SIG-M5 treated with dmso at 0.1 percent for 504 hours (cell line): ENCODE data around the gene DMXL1.
"Not testable (repeated sequence)": the region's sequence is repeated elsewhere in the genome, so short reads cannot be mapped to it uniquely, and the experiment has no call there.

ENCODE experiments used
- DNase-seq: peaks from one replicate; lab custom pipeline; 2025; ENCODE audit not compliant: unreplicated experiment; lab: John Stamatoyannopoulos, UW

Gene DMXL1

DNA sequence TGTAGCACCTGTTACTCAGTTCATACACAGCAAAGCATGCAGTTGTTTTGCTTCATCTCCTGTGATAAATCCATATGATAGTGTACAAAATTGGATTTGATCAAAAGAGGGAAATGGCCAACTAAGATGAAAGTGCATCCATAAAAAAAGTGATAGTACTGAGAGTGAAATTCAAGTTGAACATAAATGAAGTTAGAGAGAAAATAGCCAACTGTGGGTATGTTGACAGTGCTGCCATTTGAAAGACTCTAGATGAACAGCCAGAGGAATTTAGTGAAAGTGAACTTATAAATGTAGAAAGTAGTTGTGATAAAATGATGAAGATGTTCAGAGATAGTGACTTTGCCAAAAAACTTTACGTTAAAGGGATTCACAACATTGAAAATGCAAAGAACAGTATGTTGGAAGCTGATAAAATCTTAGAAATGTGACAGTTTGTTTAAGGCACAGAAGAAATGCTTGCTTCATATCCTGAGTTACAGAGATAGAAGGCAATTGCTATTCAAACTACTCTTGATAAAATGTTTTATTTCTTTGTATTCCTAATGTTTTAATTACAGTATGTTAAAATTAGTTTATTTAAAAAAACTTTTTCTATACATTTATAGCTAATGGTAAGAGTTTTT, 119.7 kb downstream of the DMXL1 start:
- DNase-seq, result no peak

DNA sequence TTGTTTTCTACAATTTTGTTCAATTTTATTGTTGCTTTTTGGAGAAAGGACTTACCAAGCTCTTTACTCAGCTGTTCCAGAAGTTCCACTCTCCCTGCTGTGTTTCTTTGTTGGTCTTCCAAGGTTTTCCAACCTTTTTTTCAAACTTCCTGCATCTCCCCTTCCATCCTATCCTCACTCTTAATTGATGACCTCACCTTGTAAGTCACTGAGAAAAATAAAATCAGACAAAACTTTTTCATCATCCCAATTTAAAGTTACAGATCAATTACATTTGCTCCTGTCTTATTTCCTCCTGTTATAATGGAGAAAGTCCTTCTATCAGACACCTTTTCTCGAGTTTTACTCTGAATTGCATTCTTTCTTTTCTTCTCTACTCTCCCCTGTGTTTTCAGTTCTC, 121.1 kb downstream of the DMXL1 start:
- DNase-seq, result no peak

DNA sequence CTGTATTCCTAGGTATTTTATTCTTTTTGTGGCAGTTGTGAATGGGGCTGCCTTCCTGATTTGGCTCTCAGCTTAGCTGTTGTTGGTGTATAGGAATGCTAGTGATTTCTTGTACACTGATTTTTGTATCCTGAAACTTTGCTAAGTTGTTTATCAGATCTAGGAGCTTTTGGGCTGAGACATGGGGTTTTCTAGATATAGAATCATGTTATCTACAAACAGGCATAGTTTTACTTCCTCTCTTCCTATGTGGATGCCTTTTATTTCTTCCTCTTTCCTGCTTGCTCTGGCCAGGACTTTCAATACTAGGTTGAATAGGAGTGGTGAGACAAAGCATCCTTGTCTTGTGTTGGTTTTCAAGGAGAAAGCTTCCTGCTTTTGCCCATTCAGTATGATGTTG, 129.9 kb downstream of the DMXL1 start:
- DNase-seq, result peak; percentile 47

DNA sequence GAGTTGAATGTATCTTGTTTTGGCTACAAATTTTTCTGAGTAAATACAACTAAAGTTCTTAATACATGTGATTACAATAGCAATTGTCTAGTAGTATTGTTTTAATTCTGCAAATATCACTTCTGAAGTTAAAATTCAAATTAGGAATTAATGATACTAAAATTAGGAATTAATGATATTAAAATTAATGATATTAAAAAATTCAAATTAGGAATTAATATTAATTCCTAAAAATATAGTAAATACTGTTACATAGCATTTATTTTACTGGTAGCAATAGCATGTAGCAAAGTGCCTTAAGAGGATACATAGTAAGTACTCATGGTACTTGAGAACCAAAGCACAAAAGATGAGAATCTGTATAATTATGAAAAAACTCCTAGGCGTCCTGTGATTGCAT, 136.2 kb downstream of the DMXL1 start:
- DNase-seq, result no peak

DNA sequence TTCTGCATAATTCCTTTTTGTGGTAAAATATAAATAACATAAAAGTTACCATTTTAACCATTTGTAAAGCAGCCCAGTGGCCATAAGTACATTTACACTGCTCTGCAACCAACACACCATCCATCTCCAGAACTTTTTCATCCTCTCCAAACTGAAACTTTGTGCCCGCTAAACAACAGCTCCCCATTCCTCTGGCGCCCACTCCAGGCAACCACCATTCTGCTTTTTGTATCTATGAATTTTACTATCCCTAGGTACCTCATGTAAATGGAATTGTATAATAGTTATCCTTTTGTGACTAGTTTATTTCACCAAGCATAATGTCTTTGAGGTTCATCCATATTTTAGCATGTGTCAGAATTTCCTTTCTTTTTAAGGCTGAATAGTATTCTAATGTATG, 141.1 kb downstream of the DMXL1 start:
- no peak for DNase-seq

DNA sequence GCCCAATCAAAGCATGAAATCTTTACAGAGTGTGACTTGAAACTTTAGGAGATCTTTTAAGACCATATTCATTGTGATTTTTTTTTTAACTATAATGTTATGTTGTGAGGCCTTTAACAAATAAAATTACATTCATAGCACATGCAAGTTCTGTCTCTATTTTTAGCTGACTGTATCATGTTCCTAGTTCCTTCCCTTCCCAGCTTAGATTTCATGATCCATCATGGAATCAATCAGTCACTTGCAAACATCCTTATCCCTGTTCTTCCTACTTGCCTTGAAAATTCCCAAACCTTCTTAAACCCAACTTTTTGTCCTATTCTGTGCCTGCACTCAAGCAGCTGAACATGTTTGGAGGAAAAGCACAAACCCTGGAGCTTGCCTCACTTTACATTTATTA, 141.8 kb downstream of the DMXL1 start:
- no peak for DNase-seq

DNA sequence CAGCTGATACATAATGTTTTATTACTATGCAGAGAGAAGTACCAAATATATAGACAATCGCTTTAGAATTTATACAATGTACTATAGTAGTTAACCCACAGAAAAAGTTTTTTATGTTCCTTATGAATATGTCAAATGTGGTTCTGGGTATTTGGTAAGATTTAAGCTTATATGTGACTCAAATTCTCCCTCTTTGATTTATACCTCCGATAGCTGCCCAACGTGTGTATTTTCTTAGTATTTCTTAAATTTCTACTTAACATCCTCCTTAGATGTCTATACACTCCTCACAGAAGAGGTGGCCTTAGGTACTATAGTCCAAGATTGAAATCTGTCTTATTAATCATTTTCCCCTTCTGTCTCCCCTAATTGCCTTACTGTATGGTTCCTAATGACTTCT, 146.3 kb downstream of the DMXL1 start:
- no peak for DNase-seq

DNA sequence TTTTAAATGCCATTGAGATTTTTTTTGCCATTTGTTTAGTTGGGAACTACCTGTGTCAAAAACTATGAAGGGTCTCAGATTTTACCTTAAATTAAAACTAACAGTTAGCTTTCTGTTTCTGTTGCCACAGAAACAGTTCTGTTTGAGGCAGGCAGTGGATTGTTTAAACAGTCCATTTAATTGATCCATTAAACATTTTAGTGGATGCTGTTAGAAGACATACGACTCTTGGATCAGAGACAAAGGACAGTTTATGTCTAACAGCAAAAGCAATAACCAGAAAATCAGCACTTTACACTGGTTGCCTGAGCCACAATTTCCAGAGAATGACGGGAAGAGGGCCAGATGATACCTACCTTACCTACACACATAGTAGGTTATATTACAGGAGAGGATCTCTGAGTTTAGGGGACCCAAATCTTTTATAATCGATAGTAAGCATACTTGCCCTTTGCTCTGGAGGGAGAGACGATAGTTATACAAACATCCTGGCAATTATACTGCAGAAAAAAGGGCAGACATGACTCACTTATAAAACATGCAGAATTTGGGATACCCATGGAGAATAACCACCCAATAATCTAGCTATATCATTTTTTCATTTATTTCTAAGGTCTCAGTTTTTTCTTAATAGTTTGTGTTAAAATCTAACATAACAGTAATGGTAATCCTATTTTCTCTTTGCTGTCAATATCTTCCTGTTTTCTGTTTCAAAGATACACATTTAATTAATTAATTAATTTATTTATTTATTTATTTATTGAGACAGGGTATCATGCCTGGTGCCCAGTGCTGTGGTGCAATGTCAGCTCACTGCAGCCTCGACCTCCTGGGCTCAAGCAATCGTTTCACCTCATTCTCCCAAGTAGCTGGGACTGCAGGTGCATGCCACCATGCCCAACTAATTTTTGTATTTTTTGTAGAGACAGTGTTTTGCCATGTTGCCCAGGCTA, 148.2 kb downstream of the DMXL1 start:
- no peak for DNase-seq

DNA sequence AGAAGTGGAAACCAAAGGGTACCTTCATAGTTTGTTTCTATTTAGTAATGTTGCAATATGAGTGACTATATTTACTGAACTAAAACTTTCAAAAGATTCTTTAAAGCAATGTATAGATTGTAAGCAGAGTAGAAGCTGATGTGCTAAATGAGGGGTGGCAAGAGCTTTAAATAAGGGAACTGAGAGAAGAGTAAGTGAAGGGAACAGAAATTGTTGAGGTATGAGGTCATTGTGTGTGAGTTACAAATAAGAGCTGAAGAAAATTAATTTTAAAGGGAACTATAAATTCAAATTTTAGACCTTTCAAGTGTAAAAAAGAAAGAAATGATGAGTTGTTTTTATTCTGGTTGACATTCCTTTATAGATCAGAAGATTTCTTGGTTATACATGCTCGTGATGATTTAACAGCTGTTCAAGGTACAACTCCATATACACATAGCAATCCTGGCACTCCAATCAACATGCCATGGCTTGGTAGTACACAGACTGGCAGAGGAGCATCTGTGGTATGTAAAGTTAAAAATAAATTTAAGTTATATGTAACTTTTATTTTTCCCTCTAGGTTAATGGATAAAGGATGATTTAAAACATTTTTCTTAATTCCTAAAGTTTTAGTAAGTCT, 149.8 kb downstream of the DMXL1 start:
- DNase-seq, result peak; percentile 34

DNA sequence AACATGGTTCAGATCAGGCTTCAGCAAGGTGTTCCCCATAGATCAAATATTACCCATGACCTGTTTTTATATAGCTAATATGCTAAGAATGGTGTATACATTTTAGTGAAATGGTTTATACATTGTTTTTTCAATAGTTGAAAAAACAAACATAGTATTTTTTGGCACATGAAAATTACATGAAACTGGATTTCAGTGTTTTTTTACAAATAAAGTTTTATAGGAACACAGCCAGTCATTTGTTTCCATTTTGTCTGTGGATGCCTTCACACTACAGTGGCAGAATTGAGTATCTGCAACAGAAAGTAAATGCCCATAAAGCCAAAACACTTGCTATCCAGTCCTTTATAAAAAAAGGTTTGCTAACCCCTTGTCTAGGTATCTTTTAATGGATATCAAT, 150.4 kb downstream of the DMXL1 start:
- DNase-seq, result no peak

DNA sequence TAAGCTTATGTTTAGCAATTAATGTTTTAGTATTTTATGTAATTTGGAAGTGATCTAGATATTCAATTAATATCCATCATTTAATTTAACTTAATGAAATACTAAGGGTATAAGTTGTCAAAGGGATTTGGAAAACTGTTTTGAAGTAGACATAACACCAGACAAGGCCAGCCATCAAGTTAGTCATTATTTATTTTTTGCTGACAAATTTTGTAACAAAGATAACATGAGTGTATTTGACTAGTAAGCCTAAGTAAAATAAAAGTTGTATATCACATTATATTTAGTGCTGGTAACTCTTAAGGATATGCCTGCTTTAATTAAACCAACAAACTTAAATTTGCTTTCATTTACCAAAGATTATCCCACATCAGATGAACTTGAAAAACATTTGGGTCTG, 159.1 kb downstream of the DMXL1 start:
- DNase-seq, result no peak

DNA sequence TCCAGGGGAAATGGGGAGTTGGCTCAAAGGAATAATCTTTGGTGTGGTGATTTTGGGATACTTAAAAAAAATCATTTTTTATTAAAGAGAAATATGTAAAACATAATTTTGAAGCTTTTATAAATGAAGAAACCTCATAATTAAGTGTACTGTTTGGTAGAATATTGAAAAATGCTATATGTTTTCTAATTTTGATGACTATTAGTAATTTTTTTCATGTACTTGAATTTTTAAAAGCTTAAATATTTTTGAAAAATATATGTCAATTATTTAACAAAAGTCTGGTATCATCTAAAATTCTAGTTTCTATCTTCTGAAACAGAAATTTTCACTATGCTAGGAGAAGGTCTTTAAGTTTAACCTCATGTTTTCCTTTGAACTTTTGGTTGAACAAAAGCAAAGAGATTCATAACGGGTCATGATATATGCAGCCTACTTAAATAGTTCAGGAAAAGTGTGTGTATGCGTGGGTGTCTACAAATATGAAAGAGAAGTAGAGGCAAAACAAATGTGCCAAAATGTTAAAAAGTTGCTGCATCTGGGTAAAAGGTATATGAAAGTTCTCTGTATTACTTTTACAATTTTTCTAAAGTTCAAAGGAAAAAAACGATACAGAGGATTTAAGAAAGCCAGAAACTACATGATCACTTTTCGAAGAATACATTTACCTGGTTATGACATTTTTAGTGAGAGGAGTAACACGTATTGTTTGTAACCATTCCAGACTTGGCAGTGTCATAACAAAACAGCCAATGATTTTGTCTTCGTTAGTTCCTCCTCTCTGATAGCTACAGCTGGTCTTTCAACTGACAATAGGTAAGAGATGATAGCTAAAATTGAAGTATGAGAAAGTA, 167.6 kb downstream of the DMXL1 start:
- DNase-seq, result no peak

DNA sequence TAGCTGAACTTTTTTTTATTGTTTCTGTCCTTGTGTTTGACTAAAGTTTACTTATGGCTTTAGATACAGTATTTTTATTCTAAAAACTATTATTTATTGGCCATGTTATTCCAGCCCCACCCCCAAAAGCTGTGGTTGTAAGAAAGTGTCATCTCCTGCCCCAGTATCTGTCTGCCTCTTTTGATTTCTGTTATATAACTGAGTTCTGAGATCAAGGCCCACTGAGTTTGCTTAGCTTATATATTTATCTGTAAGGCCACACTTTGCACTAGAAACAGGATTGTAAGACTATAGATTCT, 168.2 kb downstream of the DMXL1 start:
- DNase-seq, result no peak

DNA sequence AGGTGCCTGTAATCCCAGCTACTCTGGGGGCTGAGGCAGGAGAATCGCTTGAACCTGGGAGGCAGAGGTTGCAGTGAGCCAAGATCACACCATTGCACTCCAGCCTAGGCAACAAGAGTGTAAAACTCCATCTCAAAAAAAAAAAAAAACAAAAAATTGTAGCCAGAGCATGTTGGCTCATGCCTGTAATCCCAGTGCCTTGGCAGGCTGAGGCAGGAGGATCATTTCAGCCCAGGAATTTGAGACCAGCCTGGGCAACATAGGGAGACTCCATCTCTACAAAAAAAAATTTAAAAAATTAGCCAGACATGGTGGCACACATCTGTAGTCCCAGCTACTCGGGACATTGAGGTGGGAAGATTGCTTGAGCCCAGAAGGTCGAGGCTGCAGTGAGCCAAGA, 168.9 kb downstream of the DMXL1 start:
- not testable (repeated sequence) for DNase-seq

DNA sequence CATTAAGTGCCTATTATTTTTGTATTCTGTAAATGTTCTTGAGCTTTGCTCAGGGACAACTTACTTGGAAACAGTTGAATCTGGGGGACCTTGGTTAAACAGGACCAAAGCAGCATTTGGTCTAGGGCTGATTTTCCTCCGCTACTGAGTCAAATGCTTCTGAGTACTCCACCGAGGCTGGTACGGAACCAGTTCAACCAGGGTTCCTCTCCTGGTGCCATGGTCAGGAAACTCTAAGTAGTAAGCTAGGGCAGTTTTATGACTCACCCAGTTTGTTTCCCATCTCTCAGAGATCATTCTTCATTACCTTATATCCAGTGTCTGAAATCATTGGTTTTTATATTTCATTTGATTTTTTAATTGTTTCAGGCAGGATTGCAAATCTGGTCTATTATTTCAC, 173.0 kb downstream of the DMXL1 start:
- DNase-seq, result no peak

DNA sequence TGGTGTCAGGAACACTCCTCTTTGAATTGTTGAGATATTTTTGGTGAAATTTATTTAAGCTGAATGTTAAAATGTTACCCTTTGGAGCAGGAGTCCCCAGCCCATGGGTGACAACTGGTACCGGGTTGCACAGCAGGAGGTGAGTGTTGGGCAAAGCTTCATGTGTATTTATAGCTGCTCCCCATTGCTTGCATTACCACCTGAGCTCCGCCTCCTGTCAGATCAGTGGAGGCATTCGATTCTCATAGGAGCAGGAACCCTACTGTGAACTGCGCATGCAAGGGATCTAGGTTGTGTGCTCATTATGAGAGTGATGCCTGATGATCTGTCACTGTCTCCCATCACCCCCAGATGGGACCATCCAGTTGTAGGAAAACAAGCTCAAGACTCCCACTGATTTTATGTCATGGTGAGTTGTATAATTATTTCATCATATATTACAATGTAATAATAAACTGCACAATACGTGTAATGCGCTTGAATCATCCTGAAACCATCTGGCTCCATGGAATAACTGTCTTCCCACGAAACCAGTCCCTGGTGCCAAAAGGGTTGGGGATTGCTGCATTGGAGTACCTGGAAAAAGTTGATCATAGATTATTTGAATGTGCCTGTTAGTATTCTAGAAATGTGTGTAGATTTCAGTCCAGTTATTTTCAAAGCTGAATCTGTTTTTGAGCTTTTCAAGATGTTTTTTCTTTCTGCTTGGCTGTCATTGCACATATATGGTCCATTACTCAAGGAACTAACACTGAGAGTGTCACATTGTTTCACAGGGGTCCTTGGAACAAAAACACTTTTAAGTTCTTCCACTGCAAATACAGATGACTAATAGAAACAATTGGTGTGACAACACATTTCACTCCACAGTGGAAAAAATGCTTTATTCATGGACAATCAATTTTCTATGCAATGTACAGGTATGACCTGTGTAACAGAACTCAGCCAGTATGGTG, 180.3 kb downstream of the DMXL1 start:
- no peak for DNase-seq

DNA sequence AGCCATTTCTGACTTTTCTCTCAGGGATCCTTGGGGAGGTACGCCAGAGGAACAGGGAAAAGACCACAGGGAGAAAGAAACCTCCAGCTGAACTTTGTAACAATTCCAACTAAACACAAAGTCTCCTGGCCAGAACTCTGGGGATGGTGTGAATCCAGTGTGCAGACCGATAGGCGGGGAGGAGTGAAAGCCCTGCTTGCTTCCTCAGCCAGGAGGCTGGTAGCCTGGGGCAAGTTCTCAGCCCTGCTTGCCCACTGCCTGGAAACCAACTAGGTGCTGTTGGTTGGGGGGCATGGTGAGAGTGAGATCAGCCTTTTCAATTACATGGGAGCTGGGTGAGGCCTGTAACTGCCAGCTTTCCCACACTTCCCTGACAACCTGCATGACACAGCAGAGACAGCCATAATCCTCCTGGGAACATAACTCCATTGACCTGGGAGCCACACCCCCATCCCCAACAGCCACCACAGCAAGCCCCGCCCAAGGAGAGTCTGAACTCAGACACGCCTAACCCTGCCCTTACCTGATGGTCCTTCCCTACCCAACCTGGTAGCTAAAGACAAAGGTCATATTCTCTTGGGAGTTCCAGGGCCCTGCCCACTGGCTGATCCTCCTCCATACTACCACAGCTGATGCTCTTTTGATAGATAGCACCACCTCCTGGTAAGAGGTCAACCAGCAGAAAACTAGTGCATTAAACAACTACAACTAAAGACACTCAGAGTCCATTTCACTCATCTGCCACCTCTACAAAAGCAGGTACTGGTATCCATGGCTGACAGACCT, 184.9 kb downstream of the DMXL1 start:
- DNase-seq, result peak; percentile 35

DNA sequence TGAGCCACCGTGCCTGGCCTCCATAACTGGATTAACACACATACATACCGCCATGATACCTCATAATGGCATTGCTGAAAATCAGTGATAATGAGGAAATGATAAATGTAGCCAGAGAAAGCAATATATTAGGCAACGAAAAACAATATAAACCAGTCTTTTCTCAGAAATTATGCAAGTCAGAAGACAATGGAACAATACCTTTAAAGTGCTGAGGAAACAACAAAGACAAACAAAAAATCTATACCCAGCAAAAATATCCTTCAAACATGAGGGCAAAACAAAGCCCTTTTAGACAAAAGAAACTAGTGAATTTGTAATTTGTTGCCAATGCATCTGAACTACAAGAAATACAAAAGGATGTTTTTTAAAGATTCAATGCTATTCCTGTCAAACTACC, 186.7 kb downstream of the DMXL1 start:
- DNase-seq, result no peak

DNA sequence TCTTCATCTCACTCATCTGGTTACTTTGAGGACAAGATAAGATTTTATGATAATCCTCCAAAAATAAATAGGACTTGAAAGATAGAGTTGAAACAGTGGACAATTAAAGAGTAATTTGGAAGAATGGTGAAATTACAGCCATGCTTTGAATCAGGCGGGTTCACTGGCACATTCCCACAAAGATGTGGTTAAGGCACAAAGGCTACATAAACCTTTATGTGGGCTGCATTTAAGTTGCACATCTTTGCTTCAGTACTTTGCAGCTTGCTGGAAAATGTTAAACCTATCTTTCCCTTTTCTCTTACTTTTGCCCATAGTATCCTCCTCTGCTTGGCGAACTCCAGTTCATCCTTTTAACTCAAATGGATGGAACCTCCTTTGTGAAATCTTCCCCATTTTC, 192.8 kb downstream of the DMXL1 start:
- DNase-seq, result no peak
